H9 (cell line): ENCODE data around the gene DCAF12. TPM values are rescaled to one million over a fixed set of nuclear protein-coding genes. Genes with fewer than 3 reads are reported as not detected.
"Not testable (repeated sequence)": the region's sequence is repeated elsewhere in the genome, so short reads cannot be mapped to it uniquely, and the experiment has no call there.

Experiments
- DNase-seq: peaks from one replicate; pipeline ENCODE4 v3.0.0-alpha.2; 2017
- H2AFZ ChIP-seq: one replicate; pipeline ENCODE4 v1.6.1; 2013; ENCODE audit warnings: mild to moderate bottlenecking, low read length, control low read depth, moderate library complexity
- H2AK5ac ChIP-seq: 2 replicates; pipeline ENCODE4 v1.6.1; 2013; ENCODE audit warnings: low read length, control low read depth, mixed read lengths; ENCODE audit not compliant: insufficient read length
- H2BK120ac ChIP-seq: one replicate; pipeline ENCODE4 v1.6.1; 2013; ENCODE audit warnings: low read depth, mild to moderate bottlenecking, low read length, control low read depth, inconsistent platforms; ENCODE audit not compliant: poor library complexity, severe bottlenecking
- H2BK12ac ChIP-seq: 2 replicates; pipeline ENCODE4 v1.6.1; 2013; ENCODE audit warnings: low read length, control low read depth, mixed read lengths, low read depth; ENCODE audit not compliant: insufficient read length
- H2BK15ac ChIP-seq: 2 replicates; pipeline ENCODE4 v1.6.1; 2013; ENCODE audit warnings: low read depth, low read length, control low read depth
- H2BK20ac ChIP-seq: one replicate; pipeline ENCODE4 v1.6.1; 2013; ENCODE audit warnings: low read depth, mild to moderate bottlenecking, low read length, control low read depth, inconsistent platforms; ENCODE audit not compliant: poor library complexity, severe bottlenecking
- H2BK5ac ChIP-seq: 2 replicates; pipeline ENCODE4 v1.6.1; 2013; ENCODE audit warnings: low read length, control low read depth, mixed read lengths; ENCODE audit not compliant: insufficient read length
- H3K14ac ChIP-seq: 2 replicates; pipeline ENCODE4 v1.6.1; 2013; ENCODE audit warnings: low read length, control low read depth; ENCODE audit not compliant: insufficient read depth
- H3K18ac ChIP-seq: 2 replicates; pipeline ENCODE4 v1.6.1; 2013; ENCODE audit warnings: low read depth, mild to moderate bottlenecking, mixed read lengths, low read length, control low read depth; ENCODE audit not compliant: insufficient read length
- H3K23ac ChIP-seq: 2 replicates; pipeline ENCODE4 v1.6.1; 2013; ENCODE audit warnings: low read length, control low read depth, mixed read lengths, low read depth; ENCODE audit not compliant: insufficient read length
- H3K23me2 ChIP-seq: 2 replicates; pipeline ENCODE4 v1.6.1; 2013; ENCODE audit warnings: low read depth, mild to moderate bottlenecking, mixed read lengths, low read length, control low read depth; ENCODE audit not compliant: insufficient read length, poor library complexity, severe bottlenecking
- H3K27ac ChIP-seq: 2 replicates; pipeline ENCODE4 v1.5.1; 2013; ENCODE audit warnings: low read length, control low read depth, mixed read lengths, low read depth; ENCODE audit not compliant: insufficient read length
- H3K27me3 ChIP-seq: 2 replicates; pipeline ENCODE4 v1.6.1; 2013; ENCODE audit warnings: low read length, control low read depth, inconsistent platforms; ENCODE audit not compliant: insufficient read depth
- H3K4ac ChIP-seq: 2 replicates; pipeline ENCODE4 v1.6.1; 2013; ENCODE audit warnings: low read depth, mild to moderate bottlenecking, control low read depth, inconsistent platforms, low read length, moderate library complexity
- H3K4me1 ChIP-seq: 2 replicates; pipeline ENCODE4 v1.6.1; 2013; ENCODE audit warnings: low read length, control low read depth, inconsistent platforms; ENCODE audit not compliant: insufficient read depth
- H3K4me2 ChIP-seq: 2 replicates; pipeline ENCODE4 v1.6.1; 2013; ENCODE audit warnings: low read length, control low read depth, mixed read lengths; ENCODE audit not compliant: insufficient read length, insufficient read depth
- H3K56ac ChIP-seq: 2 replicates; pipeline ENCODE4 v1.6.1; 2013; ENCODE audit warnings: low read depth, mild to moderate bottlenecking, mixed read lengths, low read length, control low read depth; ENCODE audit not compliant: insufficient read length
- H3K79me1 ChIP-seq: 2 replicates; pipeline ENCODE4 v1.6.1; 2013; ENCODE audit warnings: low read depth, mild to moderate bottlenecking, moderate library complexity, low read length, control low read depth, inconsistent platforms; ENCODE audit not compliant: insufficient read depth, poor library complexity, severe bottlenecking
- H3K79me2 ChIP-seq: 2 replicates; pipeline ENCODE4 v1.6.1; 2013; ENCODE audit warnings: low read length, control low read depth, inconsistent platforms; ENCODE audit not compliant: insufficient read depth
- H3K9ac ChIP-seq: 2 replicates; pipeline ENCODE4 v1.6.1; 2013; ENCODE audit warnings: low read length, control low read depth, mixed read lengths; ENCODE audit not compliant: insufficient read length; ENCODE audit errors: extremely low read depth
- H3K9me3 ChIP-seq: one replicate; pipeline ENCODE4 v1.6.1; 2013; ENCODE audit warnings: low read depth, low read length, inconsistent platforms; ENCODE audit not compliant: control insufficient read depth
- H3T11ph ChIP-seq: one replicate; pipeline ENCODE4 v1.6.1; 2013; ENCODE audit warnings: mild to moderate bottlenecking, low read length, control low read depth, inconsistent platforms
- H4K20me1 ChIP-seq: one replicate; pipeline ENCODE4 v1.6.1; 2013; ENCODE audit not compliant: control insufficient read depth, insufficient read length, insufficient read depth
- H4K5ac ChIP-seq: 2 replicates; pipeline ENCODE4 v1.6.1; 2013; ENCODE audit warnings: low read depth, mild to moderate bottlenecking, mixed read lengths, low read length, control low read depth; ENCODE audit not compliant: insufficient read length
- H4K8ac ChIP-seq: replicated peaks from 2 replicates; pipeline ENCODE4 v1.6.1; 2013; ENCODE audit warnings: low read length, control low read depth, mixed read lengths, low read depth; ENCODE audit not compliant: insufficient read length
- H4K91ac ChIP-seq: 2 replicates; pipeline ENCODE4 v1.6.1; 2013; ENCODE audit warnings: low read depth, mild to moderate bottlenecking, moderate library complexity, mixed read lengths, low read length, control low read depth; ENCODE audit not compliant: insufficient read length
- H3K27ac Mint-ChIP-seq, 3 experiments: 2 replicates in 2 of 3; 3 replicates in 1 of 3; pipeline ENCODE4 v1.8.0; 2020 to 2021; ENCODE audit warnings: mixed read lengths in 3 of 3, mild to moderate bottlenecking in 1 of 3, moderate library complexity in 1 of 3
- H3K27me3 Mint-ChIP-seq: 2 replicates; pipeline ENCODE4 v1.8.0; 2021; ENCODE audit warnings: low read depth, mild to moderate bottlenecking, moderate library complexity, mixed read lengths
- H3K36me3 Mint-ChIP-seq, 3 experiments: 2 replicates in 2 of 3; 3 replicates in 1 of 3; pipeline ENCODE4 v1.8.0; 2020 to 2021; ENCODE audit warnings: low read depth in 3 of 3, mixed read lengths in 3 of 3; ENCODE audit not compliant: insufficient read depth in 1 of 3
- H3K4me1 Mint-ChIP-seq, 2 experiments: 2 replicates each; pipeline ENCODE4 v1.8.0; 2020; ENCODE audit warnings: mixed read lengths in 2 of 2
- H3K4me3 Mint-ChIP-seq, 2 experiments: 2 replicates in 1 of 2; 3 replicates in 1 of 2; pipeline ENCODE4 v1.8.0; 2020 to 2021; ENCODE audit warnings: mild to moderate bottlenecking in 2 of 2, mixed read lengths in 2 of 2, moderate library complexity in 1 of 2
- H3K9me3 Mint-ChIP-seq, 2 experiments: 2 replicates in 1 of 2; 3 replicates in 1 of 2; pipeline ENCODE4 v1.8.0; 2020; ENCODE audit warnings: mild to moderate bottlenecking in 2 of 2, mixed read lengths in 2 of 2, moderate library complexity in 1 of 2
- WGBS: extraction: QIAGEN DNeasy Blood & Tissue Kit; methylation state at CpG from one replicate; pipeline ENCODE4 v1.1.7; 2013; ENCODE audit warnings: missing lambda C conversion rate, low lambda C conversion rate, mixed read lengths; ENCODE audit not compliant: insufficient read length; ENCODE audit errors: extremely low coverage; 5-methylcytosine and 5-hydroxymethylcytosine counted together
- total RNA-seq: library from RNA; stranded (reverse); gene quantifications from 2 replicates; pipeline ENCODE4 v1.2.1, GENCODE V29; 2021
- TF ChIP-seq, protein P1 (sequence below): fragments of 200-600 bp; sonication (generic); conservative IDR thresholded peaks from 3 replicates; pipeline ENCODE4 v1.8.0; 2021; ENCODE audit warnings: antibody characterized with exemption, mild to moderate bottlenecking

Gene DCAF12
- total RNA-seq, 1 experiment from 2014 or later = 33.6 TPM

DNA sequence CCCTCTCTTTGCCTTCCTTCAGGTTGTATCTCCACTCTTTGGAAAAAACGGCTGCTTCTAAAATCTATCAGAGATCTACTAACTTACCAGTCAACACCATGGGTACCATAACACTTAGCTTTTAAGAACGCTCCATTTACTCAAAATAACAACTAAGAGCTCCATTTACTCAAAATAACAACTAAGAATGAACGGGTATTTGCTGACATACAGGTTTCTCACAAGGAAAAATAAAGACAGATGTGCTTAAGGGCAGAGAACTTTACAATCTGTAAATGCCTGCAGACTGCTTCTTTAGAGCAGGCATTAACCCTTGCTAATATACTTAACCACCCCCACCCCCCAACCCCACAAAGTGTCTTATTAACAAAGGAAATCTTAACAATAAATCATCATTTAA is 80.6 kb downstream of the DCAF12 start:
- Histone ChIP-seq H3K56ac (no peak overlapping the region), H3K14ac (no peak overlapping the region), H3K27me3 (no peaks in the 10 kb centered on the region), H2BK20ac (no peak overlapping the region), H2BK12ac (no peak overlapping the region), H2BK5ac (no peak overlapping the region), H4K91ac (no peak overlapping the region), H2BK120ac (no peak overlapping the region), H3K4ac (no peak overlapping the region), H3K4me1 (0 out of 2 replicates have a peak, but pooled peaks cover 5% of the 10 kb centered on the region), H3K18ac (no peak overlapping the region), H3T11ph (no peak overlapping the region), H3K9me3 (no peaks in the 10 kb centered on the region), H4K8ac (no peak overlapping the region), H2BK15ac (no peak overlapping the region), H3K9ac (no peak overlapping the region), H3K79me1 (peaks cover 13% of the 10 kb centered on the region), H3K27ac (no peak overlapping the region), H4K20me1 (no peaks in the 10 kb centered on the region), H2AK5ac (no peak overlapping the region), H3K23me2 (peaks cover 4% of the 10 kb centered on the region), H3K23ac (no peak overlapping the region), H3K4me2 (no peak overlapping the region), H4K5ac (no peak overlapping the region), H3K79me2 (peaks cover 50% of the 10 kb centered on the region; the same call in 1 of the 2 replicates), H2AFZ (no peak overlapping the region)
- peaks cover 0 to under 1% of the 10 kb centered on the region in 2 experiments; a peak in 4 of 5 replicates for H3K9me3 Mint-ChIP-seq
- H3K4me3 Mint-ChIP-seq = peak overlapping the region in 1 of 2 experiments; percentile 21; a peak in 2 of 5 replicates
- peaks cover 28 to 34% of the 10 kb centered on the region in 2 experiments for H3K4me1 Mint-ChIP-seq
- DNase-seq = no peak
- peaks cover 12 to 28% (median 20%) of the 10 kb centered on the region in 3 experiments for H3K36me3 Mint-ChIP-seq
- 0 out of 7 replicates have a peak overlapping the region, but pooled peaks of 1 of the 3 experiments have one; percentile 4 for H3K27ac Mint-ChIP-seq
- WGBS = 100% methylated on average over 1 of the region's 3 CpGs
- TF ChIP-seq, protein P1, sequence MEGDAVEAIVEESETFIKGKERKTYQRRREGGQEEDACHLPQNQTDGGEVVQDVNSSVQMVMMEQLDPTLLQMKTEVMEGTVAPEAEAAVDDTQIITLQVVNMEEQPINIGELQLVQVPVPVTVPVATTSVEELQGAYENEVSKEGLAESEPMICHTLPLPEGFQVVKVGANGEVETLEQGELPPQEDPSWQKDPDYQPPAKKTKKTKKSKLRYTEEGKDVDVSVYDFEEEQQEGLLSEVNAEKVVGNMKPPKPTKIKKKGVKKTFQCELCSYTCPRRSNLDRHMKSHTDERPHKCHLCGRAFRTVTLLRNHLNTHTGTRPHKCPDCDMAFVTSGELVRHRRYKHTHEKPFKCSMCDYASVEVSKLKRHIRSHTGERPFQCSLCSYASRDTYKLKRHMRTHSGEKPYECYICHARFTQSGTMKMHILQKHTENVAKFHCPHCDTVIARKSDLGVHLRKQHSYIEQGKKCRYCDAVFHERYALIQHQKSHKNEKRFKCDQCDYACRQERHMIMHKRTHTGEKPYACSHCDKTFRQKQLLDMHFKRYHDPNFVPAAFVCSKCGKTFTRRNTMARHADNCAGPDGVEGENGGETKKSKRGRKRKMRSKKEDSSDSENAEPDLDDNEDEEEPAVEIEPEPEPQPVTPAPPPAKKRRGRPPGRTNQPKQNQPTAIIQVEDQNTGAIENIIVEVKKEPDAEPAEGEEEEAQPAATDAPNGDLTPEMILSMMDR = no peak
- no peaks in the 10 kb centered on the region for H3K27me3 Mint-ChIP-seq

DNA sequence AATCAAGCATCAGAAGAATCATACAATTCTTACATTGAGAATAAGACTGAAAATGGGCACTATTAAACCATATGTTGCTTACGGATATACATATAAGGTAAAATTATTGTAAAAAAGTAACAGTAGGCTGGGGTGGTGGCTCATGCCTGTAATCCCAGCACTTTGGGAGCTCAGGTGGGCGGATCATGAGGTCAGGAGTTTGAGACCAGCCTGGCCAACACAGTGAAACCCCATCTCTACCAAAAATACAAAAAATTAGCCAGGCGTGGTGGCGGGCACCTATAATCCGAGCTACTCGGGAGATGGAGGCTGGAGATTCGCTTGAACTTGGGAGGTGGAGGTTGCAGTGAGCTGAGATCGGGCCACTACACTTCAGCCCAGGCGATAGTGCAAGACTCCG is 84.4 kb downstream of the DCAF12 start:
- H3T11ph ChIP-seq, H4K5ac ChIP-seq, H2BK120ac ChIP-seq, H3K4ac ChIP-seq, H2AK5ac ChIP-seq, H4K91ac ChIP-seq, H3K23me2 ChIP-seq, DNase-seq, H3K14ac ChIP-seq, H3K27ac Mint-ChIP-seq, H3K4me2 ChIP-seq, H2AFZ ChIP-seq, H3K27me3 Mint-ChIP-seq, H3K56ac ChIP-seq, H3K9me3 Mint-ChIP-seq, H3K23ac ChIP-seq, H2BK12ac ChIP-seq, H3K4me3 Mint-ChIP-seq, H2BK20ac ChIP-seq, H4K20me1 ChIP-seq, H3K18ac ChIP-seq, H2BK5ac ChIP-seq, H3K27me3 ChIP-seq, H3K9ac ChIP-seq, H3K4me1 ChIP-seq, H3K27ac ChIP-seq, H4K8ac ChIP-seq, H2BK15ac ChIP-seq, H3K9me3 ChIP-seq: not testable (repeated sequence)
- Histone ChIP-seq H3K79me2 (peaks cover 50% of the 10 kb centered on the region), H3K79me1 (peaks cover 14% of the 10 kb centered on the region)
- H3K36me3 Mint-ChIP-seq = peaks cover 30 to 57% (median 44%) of the 10 kb centered on the region in 3 experiments
- no CpG with 5 or more reads among the region's 10 CpGs for WGBS
- H3K4me1 Mint-ChIP-seq = peaks cover 11 to 12% of the 10 kb centered on the region in 2 experiments
